K562 (cell line): ENCODE results near the gene ESRRG. TPM values are rescaled to one million over a fixed set of nuclear protein-coding genes. Genes with fewer than 3 reads are reported as not detected.

Source experiments
- ATAC-seq: fragments of 200-7000 bp; cut with Tn5 transposase; 3 replicates; pipeline ENCODE4 v1.9.1; 2020; ENCODE audit warnings: moderate library complexity
- BruUV-seq: library from RNA; stranded (reverse); fragments of 400-500 nt; replicated peaks from 2 replicates; lab custom pipeline; 2021; lab: Mats Ljungman, UMichigan
- CTCF ChIA-PET: fragments of 300-600 bp; formaldehyde crosslinking; extraction: SDS; loops from one replicate; lab custom pipeline; 2021; ENCODE audit warnings: low intra/inter-chr PET ratio; lab: Yijun Ruan, JAX
- POLR2A ChIA-PET: fragments of 300-600, 350-650 bp; sonication (Branson Sonifier 250); formaldehyde crosslinking; extraction: SDS; loops from one replicate; lab custom pipeline; 2021; ENCODE audit warnings: antibody characterized with exemption, inconsistent platforms; lab: Yijun Ruan, JAX
- DNase-seq, 4 experiments: peaks; one replicate each; pipeline versions ENCODE4 v3.0.0 to v3.0.0-alpha.2; 2011 to 2018; ENCODE audit warnings: low spot score in 3 of 4, mixed read lengths in 3 of 4; ENCODE audit errors: extremely low read depth in 1 of 4
- FAIRE-seq: peaks from 2 replicates; lab custom pipeline; 2011; peaks lifted over from hg19 to GRCh38; lab: Jason Lieb, UNC
- H2AFZ ChIP-seq: 2 replicates; pipeline ENCODE4 v1.6.0; 2011; ENCODE audit warnings: low read depth, low read length, control low read depth, inconsistent platforms
- H3K27ac ChIP-seq: fragments of 200-600 bp; 3 replicates; pipeline ENCODE4 v1.8.0; 2011; ENCODE audit warnings: low read depth, mild to moderate bottlenecking, control low read depth, inconsistent platforms, low read length, moderate library complexity, mixed read lengths; ENCODE audit errors: extremely low read depth
- H3K27me3 ChIP-seq, 2 experiments: fragments of 300-600 bp in 1 of 2; 2 replicates in 1 of 2; 3 replicates in 1 of 2; pipeline versions ENCODE4 v1.6.0 to v1.8.0; 2011; ENCODE audit warnings: inconsistent platforms in 2 of 2, low read length in 2 of 2, mild to moderate bottlenecking in 1 of 2, mixed read lengths in 1 of 2, moderate library complexity in 1 of 2; ENCODE audit not compliant: control insufficient read depth in 2 of 2, insufficient read depth in 2 of 2
- H3K36me3 ChIP-seq: fragments of 300-600 bp; 3 replicates; pipeline ENCODE4 v1.8.0; 2011; ENCODE audit warnings: mild to moderate bottlenecking, low read length, inconsistent platforms; ENCODE audit not compliant: control insufficient read depth, insufficient read depth
- H3K4me1 ChIP-seq, 2 experiments: fragments of 200-600 bp in 1 of 2; replicated peaks in 1 of 2; 2 replicates in 1 of 2; 3 replicates in 1 of 2; pipeline versions ENCODE4 v1.5.1 to v1.8.0; 2011; ENCODE audit warnings: inconsistent platforms in 2 of 2, low read length in 2 of 2, mild to moderate bottlenecking in 1 of 2, mixed read lengths in 1 of 2, moderate library complexity in 1 of 2; ENCODE audit not compliant: control insufficient read depth in 2 of 2, insufficient read depth in 2 of 2
- H3K4me2 ChIP-seq: 2 replicates; pipeline ENCODE4 v1.6.1; 2011; ENCODE audit warnings: low read length, control low read depth, inconsistent platforms, mixed read lengths; ENCODE audit not compliant: insufficient read depth
- H3K4me3 ChIP-seq: fragments of 200-600 bp; sonication (generic), shearing (Covaris generic); 2 replicates; pipeline ENCODE4 v1.5.1; 2016; ENCODE audit warnings: control low read depth, inconsistent platforms
- H3K79me2 ChIP-seq: fragments of 200-600 bp; 3 replicates; pipeline ENCODE4 v1.8.0; 2011; ENCODE audit warnings: low read length, inconsistent platforms; ENCODE audit not compliant: control insufficient read depth, insufficient read depth
- H3K9ac ChIP-seq, 2 experiments: 2 replicates each; pipeline versions ENCODE4 v1.6.0 to v1.6.1; 2011; ENCODE audit warnings: low read depth in 2 of 2, low read length in 2 of 2, control low read depth in 1 of 2, inconsistent platforms in 1 of 2, mild to moderate bottlenecking in 1 of 2, mixed read lengths in 1 of 2; ENCODE audit not compliant: insufficient read depth in 1 of 2
- H3K9me1 ChIP-seq: one replicate; pipeline ENCODE4 v1.6.0; 2011; ENCODE audit warnings: inconsistent platforms, mild to moderate bottlenecking, low read length, moderate library complexity; ENCODE audit not compliant: control insufficient read depth, insufficient read depth
- H3K9me3 ChIP-seq: replicated peaks from 2 replicates; pipeline ENCODE4 v1.5.1; 2011; ENCODE audit warnings: low read depth, low read length, inconsistent platforms; ENCODE audit not compliant: control insufficient read depth, insufficient read depth
- H4K20me1 ChIP-seq: replicated peaks from 2 replicates; pipeline ENCODE4 v1.6.1; 2011; ENCODE audit warnings: low read length, inconsistent platforms, mixed read lengths; ENCODE audit not compliant: control insufficient read depth, insufficient read depth
- HINFP ChIP-seq: fragments of 450-650 bp; conservative IDR thresholded peaks from 2 replicates; pipeline ENCODE4 v1.6.1; 2016; ENCODE audit warnings: missing genetic modification characterization, low read depth, mild to moderate bottlenecking, control low read depth, missing compliant biosample characterization
- RERE ChIP-seq: sonication (generic); formaldehyde crosslinking; IDR thresholded peaks from 2 replicates; pipeline ENCODE4 v1.8.0; 2023; ENCODE audit warnings: missing genetic modification reagents, mild to moderate bottlenecking, borderline replicate concordance
- REST ChIP-seq, 2 experiments: fragments of 450-650 bp; formaldehyde crosslinking in 1 of 2; IDR thresholded peaks; 2 replicates each; pipeline versions ENCODE4 v1.4.0 to v1.6.1; 2014 to 2020; ENCODE audit warnings: mild to moderate bottlenecking in 2 of 2, borderline replicate concordance in 1 of 2, low read depth in 1 of 2
- SP2 ChIP-seq: IDR thresholded peaks from 2 replicates; pipeline ENCODE4 v1.6.1; 2011; ENCODE audit warnings: mild to moderate bottlenecking, low read depth, low read length, moderate library complexity; ENCODE audit not compliant: poor library complexity, severe bottlenecking; ENCODE audit errors: extremely low read depth
- ZNF274 ChIP-seq: IDR thresholded peaks from 2 replicates; pipeline ENCODE4 v1.6.1; 2011; ENCODE audit warnings: low read depth, mild to moderate bottlenecking, low read length, moderate library complexity, borderline replicate concordance
- ZNF589 ChIP-seq: fragments of 200-800 bp; sonication (Bioruptor generic); IDR thresholded peaks from 2 replicates; pipeline ENCODE4 v1.6.1; 2016; ENCODE audit warnings: low read depth, missing genetic modification characterization, missing compliant biosample characterization
- in situ Hi-C: fragments of 300-500 bp; cut with MboI; formaldehyde crosslinking; loops from 4 replicates; pipeline ENCODE4 v1.15.0; 2018; ENCODE audit warnings: inconsistent platforms, mixed read lengths
- intact Hi-C: fragments of 100-400 bp; cut with micrococcal nuclease; formaldehyde crosslinking; loops from 2 replicates; pipeline ENCODE4 v1.14.2; 2022
- polyA plus RNA-seq, 8 experiments: library from polyadenylated mRNA; depleted of rRNA in 4 of 8; stranded (reverse) in 5 of 8; unstranded in 3 of 8; fragments of >200 nt; fragmentation: Nextera tagmentation in 2 of 8; fragmentation: Illumina TruSeq in 1 of 8; extraction: Ambion mirVana in 2 of 8; extraction: Trizol in 1 of 8; gene quantifications; 2 replicates each; pipeline versions ENCODE4 v1.2.1 to v1.2.3, GENCODE V29; 2011 to 2014; ENCODE audit warnings: inconsistent platforms in 1 of 8, missing spikeins in 1 of 8
- total RNA-seq, 7 experiments: library from RNA; depleted of rRNA in 6 of 7; stranded (reverse); fragments of >200 nt in 6 of 7; fragmentation: Illumina TruSeq in 2 of 7; extraction: Trizol in 2 of 7; gene quantifications; 2 replicates each; pipeline versions ENCODE4 v1.2.1 to v1.2.3, GENCODE V29; 2011 to 2021; ENCODE audit warnings: low replicate concordance in 1 of 7

The ESRRG gene
- total and polyA plus RNA-seq, 9 of the 15 experiments (the other 6 are each of a cell fraction or from before 2014, with no cell fraction given), result not detected

- H3K9me3 ChIP-seq, result peaks cover 2% of the 10 kb centered on the region; the same call in 1 of the 2 replicates
- H3K9me1 ChIP-seq, result no peaks in the 10 kb centered on the region
- no peaks in the 10 kb centered on the region for H3K27me3 ChIP-seq
- no peak for FAIRE-seq
- H3K4me2 ChIP-seq, result no peak overlapping the region
- ATAC-seq, result no peak
- in situ Hi-C loops, result no loop called here
- H2AFZ ChIP-seq, result no peak overlapping the region
- no peak overlapping the region for H3K9ac ChIP-seq
- POLR2A ChIA-PET, result no interaction called here
- H3K79me2 ChIP-seq, result no peaks in the 10 kb centered on the region
- H4K20me1 ChIP-seq, result no peaks in the 10 kb centered on the region
- H3K4me1 ChIP-seq, result no peaks in the 10 kb centered on the region
- intact Hi-C loops, result no loop called here
- no peak overlapping the region for H3K4me3 ChIP-seq
- no TSS peak for BruUV-seq
- CTCF ChIA-PET, result no interaction called here
- DNase-seq, result no peak
- H3K36me3 ChIP-seq, result no peaks in the 10 kb centered on the region
- no peak overlapping the region for H3K27ac ChIP-seq
- TF ChIP-seq ZNF589 (CRISPR knock-in tag) (no peak), RERE (CRISPR knock-in tag) (no peak), ZNF274 (no peak), REST (IDR thresholded peaks at IDR 0.05; ENCODE audit: borderline replicate concordance) (no peak), REST (CRISPR knock-in tag; IDR thresholded peaks at IDR 0.05; ENCODE audit: low read depth) (no peak), SP2 (no peak), HINFP (tag) (no peak)
Observed at GRCh38 chr1:216461466-216461865, 261.8 kb downstream of the ESRRG start.
